Sigmoid colon (tissue), 4 donors: ENCODE results near the gene C5AR2.

Experiments
- CTCF ChIP-seq, 4 experiments: fragments of 450-650 bp in 3 of 4; fragments of 200-600 bp in 1 of 4; IDR thresholded peaks; one replicate each; pipeline ENCODE4 v1.5.1; 2016 to 2019; ENCODE audit warnings: antibody characterized with exemption in 4 of 4, mild to moderate bottlenecking in 3 of 4, moderate library complexity in 2 of 4
- EP300 ChIP-seq, 4 donors: sonication (generic); formaldehyde crosslinking; IDR thresholded peaks; one replicate each; pipeline ENCODE4 v1.6.1; 2017; ENCODE audit warnings: antibody characterized with exemption in 4 of 4

DNA sequence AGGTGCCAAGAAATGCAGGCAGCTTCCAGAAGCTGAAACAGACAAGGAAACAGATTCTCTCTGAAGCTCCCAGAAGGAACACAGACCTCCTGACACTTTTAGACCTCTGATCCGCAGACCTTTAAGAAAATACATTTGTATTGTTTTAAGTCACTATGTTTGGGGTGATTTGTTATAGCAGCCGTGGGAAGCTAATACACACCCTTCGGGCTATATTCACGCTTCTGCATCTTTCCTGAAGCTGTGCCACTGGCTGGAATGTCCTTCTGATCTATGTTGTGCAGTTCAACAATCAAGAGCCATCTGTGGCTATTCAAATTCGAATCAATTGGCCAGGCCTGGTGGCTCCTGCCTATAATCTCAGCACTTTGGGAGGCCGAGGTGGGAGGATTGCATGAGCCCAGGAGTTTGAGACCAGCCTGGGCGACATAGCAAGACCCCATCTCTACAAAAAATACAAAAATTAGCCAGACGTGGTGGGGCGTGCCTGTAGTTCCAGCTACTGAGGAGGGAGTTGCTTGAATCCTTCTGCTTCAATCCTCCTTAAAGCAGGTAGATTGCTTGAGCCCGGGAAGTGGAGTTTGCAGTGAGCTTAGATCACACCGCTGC lies 11.3 kb downstream of the C5AR2 start:
- no peak for TF ChIP-seq EP300 (IDR thresholded peaks at IDR 0.05)
- TF ChIP-seq CTCF (IDR thresholded peaks at IDR 0.05), result no peak
